ENCODE measurements around the gene TAF1A.
A peak's percentile ranks its signal among the peaks of the same experiment; 100 is the strongest.
"Not testable (repeated sequence)": the region's sequence is repeated elsewhere in the genome, so short reads cannot be mapped to it uniquely, and the experiment has no call there.

The TAF1A gene

DNA sequence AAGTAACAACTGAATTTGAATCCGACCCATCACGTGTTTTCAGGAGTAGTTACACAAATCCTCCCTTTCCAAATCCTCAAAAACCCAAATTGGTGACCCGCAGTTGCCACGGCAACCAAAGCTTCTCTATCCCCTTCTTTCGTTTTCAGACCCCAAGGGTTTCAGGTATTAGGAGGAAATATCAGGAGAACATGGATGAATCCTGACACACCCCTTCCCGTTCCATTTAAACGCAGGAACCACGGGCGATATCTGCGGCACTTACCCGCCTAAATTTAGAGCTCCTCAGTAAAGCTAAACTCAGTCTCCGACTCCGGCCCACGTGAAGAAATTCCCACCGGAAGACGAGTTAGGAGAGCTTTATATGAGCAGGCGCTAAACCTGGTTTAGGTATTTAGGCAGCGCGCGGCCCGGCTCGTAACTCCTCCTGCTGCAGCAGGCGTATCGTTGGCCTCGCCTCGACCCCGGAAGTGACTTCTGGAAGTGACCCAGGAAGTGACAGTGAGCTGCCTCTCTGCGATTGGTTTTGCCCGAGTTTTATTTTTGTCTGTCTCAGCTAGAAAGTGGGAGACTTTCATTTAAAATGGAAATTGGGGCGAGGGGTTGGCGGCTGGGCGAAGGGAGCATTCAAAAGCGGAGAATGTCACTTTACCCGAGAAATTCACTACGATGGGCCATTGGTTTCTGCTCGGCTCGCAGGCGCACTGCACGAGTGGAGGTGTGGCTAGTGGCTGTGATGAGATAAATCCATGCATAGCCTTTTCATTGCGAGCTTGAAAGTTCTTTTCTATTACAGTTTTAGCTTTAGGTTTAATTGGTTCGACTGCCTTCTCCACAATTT is at the start of gene TAF1A:
TSS of gene TAF1A (minus strand) at position 472 of the 841 bp plus-strand sequence.
- peak; percentile 79 for DNase-seq

GRCh38 chr1:222634180-222635013 is 44.7 kb upstream of the TAF1A start:
- DNase-seq = no peak

- DNase-seq = no peak
These were observed 43.0 kb upstream of the TAF1A start for GRCh38 chr1:222632749-222633148.

DNA sequence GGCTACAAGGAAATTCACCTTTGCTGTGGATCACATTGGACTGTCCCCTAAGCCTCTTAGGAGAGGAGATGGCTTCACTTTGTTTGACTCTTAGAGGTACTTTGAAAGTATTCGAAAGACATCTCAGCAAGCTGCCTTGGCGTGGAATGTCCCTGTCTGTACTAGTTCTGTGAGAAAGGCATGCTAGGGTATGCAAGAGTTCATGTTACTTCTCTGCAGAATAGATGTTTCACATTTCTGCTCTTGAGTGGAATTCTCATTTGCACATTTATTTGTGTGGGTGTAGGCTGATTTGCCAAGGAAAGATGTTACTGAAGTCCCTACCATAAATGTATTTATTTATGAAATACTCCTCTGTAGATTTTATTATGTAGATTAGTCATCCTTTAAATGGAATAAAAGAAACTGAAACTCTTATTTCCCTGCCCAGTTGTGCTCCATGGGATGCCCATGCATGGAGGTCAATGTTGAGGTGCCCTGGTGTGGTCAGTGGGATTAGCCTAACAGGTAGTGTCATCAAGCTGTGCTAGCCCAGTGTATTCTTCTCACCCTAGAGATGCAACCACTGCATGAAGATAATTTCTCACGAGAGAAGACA is 42.0 kb upstream of the TAF1A start:
- DNase-seq = no peak

GRCh38 chr1:222629921-222630535 is 40.3 kb upstream of the TAF1A start:
- DNase-seq = no peak

DNA sequence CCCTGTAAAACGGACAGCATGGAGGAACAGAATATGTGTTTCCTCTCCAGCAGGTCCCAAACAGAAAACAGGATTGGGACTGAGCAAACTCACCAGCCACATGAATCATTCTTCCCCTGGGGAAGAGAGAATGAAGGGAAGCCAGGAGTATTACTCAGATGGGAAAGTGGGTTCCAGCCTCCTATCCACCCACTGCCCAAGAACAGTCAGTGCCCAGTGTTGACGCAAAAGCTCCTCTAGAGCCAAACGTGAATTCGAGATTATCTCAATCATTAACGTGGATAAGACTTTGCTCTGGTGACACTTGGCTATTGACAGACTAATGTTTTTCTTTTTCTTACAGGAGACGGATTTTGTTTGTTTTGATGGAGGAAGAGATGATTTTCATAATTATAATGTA is 37.5 kb upstream of the TAF1A start:
- no peak for DNase-seq

DNA sequence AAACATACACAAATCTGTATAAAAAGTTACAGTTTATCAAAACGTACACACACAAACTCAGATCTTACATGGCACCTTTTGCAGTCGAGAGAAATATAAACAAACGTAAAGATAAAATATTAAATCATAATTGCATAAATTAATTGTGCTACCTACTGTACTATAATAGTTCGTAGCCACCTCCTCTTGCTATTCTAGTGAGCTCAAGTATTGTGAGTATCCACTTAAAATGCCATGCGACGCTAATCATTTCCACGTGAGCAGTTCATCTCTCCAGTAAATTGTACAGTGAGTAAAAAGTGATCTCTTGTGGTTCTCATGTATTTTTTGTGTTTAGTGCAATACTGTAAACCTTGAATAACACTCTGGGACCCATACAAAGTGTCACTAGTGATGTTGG is 34.5 kb upstream of the TAF1A start:
- no peak for DNase-seq

DNA sequence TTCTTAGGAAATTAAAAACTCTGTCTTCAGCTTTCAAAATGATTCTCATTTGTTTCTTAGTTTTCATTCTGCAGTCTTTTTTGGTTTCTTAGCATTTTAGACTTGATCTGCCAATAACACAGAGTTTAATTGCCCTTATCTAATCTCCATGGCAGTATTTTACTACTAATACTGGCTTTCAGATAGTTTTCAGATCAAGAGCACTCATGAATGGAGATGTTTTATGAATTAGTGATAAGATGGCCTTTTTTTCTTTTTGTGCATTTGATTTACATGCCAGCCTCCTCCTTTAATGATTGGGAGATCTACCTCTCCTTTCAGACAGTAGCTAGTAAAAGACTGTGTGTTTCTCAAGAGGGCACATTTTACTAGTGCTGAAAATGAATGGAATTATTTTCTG is 33.7 kb upstream of the TAF1A start:
- no peak for DNase-seq

GRCh38 chr1:222622765-222623164 is 33.0 kb upstream of the TAF1A start:
- no peak for DNase-seq

GRCh38 chr1:222620566-222620965 is 30.8 kb upstream of the TAF1A start:
- no peak for DNase-seq

DNA sequence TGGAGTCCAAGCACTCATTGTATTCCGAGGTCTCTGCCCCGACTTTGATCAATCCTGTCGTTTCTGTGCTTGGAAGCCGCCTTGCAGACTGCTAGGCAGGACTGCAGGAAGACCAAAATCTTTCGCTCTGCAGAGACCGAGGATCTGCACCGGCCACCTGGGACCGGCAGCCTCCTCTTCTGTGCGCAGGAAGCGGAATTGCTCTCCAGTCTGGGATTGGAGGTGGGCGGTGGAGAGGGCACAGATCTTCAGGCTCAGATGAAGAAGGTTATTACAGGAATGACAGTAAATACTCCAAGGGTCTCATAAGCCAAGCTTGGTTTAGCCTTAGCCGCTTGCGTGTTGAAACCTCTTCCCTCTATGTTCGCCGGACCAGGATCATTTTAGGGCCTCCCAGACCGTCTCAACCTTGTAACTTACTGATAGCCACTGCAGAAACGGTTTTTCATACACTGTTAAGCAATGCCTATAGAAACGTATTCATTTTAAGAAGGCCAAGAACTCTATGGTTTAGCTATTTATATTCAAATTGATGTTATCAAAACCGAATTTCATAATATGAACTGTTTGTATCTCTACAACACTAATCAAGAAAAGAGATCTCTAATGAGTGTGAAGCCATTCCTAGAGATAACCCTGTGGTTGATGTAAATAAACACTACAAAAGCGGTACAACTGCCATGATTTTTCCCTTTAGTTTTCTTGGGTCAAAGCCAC is 29.3 kb upstream of the TAF1A start:
- peak; percentile 27 for DNase-seq

DNA sequence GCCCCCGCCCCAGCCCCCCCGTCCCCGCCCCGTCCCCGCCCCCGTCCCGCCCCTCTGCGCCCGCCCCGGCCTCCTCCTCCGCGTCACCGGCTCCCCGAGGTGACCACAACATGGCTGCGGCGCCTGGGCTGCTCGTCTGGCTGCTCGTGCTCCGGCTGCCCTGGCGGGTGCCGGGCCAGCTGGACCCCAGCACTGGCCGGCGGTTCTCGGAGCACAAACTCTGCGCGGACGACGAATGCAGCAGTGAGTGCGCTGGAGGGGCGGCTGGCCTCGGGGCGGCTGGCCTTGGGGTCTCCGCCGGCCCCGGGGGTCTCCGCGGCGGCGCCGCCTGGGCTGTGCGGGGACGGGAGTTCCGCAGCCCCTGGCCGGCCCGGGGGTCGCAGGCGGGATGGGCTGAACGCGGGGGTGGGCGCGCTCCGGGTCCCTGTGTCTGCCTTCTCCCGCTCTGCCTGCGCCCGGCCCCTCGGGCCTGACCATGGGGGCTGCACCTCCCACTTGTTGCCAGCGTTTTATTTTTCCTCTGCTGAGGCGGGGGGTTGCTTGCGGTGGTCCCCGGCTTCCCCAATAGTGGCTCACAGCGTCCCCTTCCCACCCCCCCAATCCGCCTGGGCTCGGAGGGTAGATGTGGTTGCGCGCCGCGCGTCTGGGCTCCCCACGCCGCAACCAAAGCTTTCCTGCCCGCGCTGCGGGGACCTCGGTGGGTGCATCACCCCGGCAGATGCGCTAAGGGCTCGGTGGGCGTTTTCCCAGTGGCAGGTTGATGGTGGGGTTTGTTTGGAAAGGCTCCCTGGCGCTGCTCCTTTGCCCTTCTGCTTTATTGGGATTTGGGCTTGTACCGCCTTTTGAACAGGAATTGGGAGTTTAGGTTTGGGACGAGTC is 28.5 kb upstream of the TAF1A start, which contains the start of gene MIA3:
TSS of gene MIA3 (plus strand) at position 97 of the 879 bp plus-strand sequence. CDS start at position 111, 14 bp downstream.
- peak; percentile 61 for DNase-seq

GRCh38 chr1:222617367-222617951 is 27.7 kb upstream of the TAF1A start:
- DNase-seq = peak; percentile 91

- no peak for DNase-seq
These were observed 26.8 kb upstream of the TAF1A start for GRCh38 chr1:222616525-222616924.

DNA sequence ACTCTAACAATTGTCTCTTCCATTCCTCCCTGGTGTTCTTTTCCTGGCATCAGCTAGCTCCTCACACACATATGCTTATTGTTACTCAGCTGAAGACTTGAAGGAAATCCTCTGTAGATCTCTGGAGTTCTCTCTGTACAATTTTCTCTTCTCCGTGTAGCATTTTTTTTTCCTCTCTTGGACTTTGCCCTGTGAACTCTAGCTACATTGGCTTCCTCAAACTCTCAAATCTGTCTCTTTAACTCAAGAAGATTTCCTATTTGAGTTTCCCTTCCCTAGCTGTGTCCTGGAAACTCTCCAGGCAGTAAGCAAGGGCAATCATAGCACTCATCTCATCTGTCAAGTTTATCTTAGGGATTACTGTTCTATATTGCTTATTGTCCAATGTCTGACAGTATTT is 23.9 kb upstream of the TAF1A start:
- no peak for DNase-seq

DNA sequence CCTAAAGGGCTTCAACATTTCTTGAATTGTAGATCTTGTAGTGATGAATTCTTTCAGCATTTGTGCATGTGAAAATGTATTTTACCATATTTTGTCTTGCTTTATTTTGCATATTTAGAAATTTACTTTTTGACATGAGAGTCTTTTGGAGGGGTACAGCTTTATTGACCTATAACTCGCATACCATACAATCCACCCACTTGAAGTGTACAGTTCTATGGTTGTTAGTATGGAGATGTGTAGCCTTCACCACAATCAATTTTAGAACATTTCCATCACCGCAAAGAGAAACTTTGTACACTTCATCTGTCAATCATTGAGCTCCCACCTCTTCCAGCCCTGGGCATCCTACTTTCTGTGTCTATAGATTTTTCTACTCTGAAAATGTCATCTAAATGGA is 21.0 kb upstream of the TAF1A start:
- DNase-seq = no peak

- not testable (repeated sequence) for DNase-seq
These were observed 19.4 kb upstream of the TAF1A start for GRCh38 chr1:222609111-222609510.

GRCh38 chr1:222606757-222607156 is 17.0 kb upstream of the TAF1A start:
- no peak for DNase-seq

GRCh38 chr1:222601257-222601656 is 11.5 kb upstream of the TAF1A start:
- no peak for DNase-seq

GRCh38 chr1:222600281-222600680 is 10.5 kb upstream of the TAF1A start:
- no peak for DNase-seq

GRCh38 chr1:222596696-222597095 is 7.0 kb upstream of the TAF1A start:
- DNase-seq = no peak

Measured in activated T-cell treated with anti-CD3 and anti-CD28 coated beads, Interleukin-2, amount 50 U/mL, for 1 hour (primary cell).